HCT116 (cell line): ENCODE data around the gene TMEM131. TPM values are rescaled to one million over a fixed set of nuclear protein-coding genes. Genes with fewer than 3 reads are reported as not detected.

Experiments
- ATAC-seq: fragments of 200-7000 bp; cut with Tn5 transposase; 2 replicates; pipeline ENCODE4 v1.9.1; 2020; ENCODE audit warnings: mild to moderate bottlenecking, moderate library complexity
- BruUV-seq: library from RNA; stranded (reverse); fragments of 400-500 nt; replicated peaks from 2 replicates; lab custom pipeline; 2021; lab: Mats Ljungman, UMichigan
- CTCF ChIA-PET: fragments of 300-600 bp; sonication (Branson Sonifier 250); formaldehyde crosslinking; loops from one replicate; lab custom pipeline; 2021; ENCODE audit warnings: antibody characterized with exemption; lab: Charles Lee
- POLR2A ChIA-PET: fragments of 300-600, 350-600 bp; sonication (Branson Sonifier 250); formaldehyde crosslinking; loops from one replicate; lab custom pipeline; 2021; ENCODE audit warnings: antibody characterized with exemption; lab: Charles Lee
- RAD21 ChIA-PET, 2 experiments: fragments of 300-600 bp; sonication (Branson Sonifier 250); formaldehyde crosslinking; loops; one replicate each; lab custom pipeline; 2023; ENCODE audit warnings: low total read pairs in 2 of 2; ENCODE audit not compliant: uncharacterized antibody in 2 of 2, unreplicated experiment in 2 of 2, low non-redundant PET in 1 of 2; lab: Charles Lee
- DNase-seq: peaks from one replicate; pipeline ENCODE4 v3.0.0-alpha.2; 2010; ENCODE audit warnings: low read depth, low spot score
- H2AFZ ChIP-seq: fragments of 200-600 bp; shearing (Covaris generic), sonication (generic); 2 replicates; pipeline ENCODE4 v1.6.1; 2017; ENCODE audit warnings: low read depth, mixed run types, mixed read lengths, antibody characterized with exemption, low read length; ENCODE audit not compliant: poor library complexity, severe bottlenecking
- H3K27ac ChIP-seq: 2 replicates; pipeline ENCODE4 v1.5.1; 2012; ENCODE audit warnings: low read depth, low read length
- H3K27me3 ChIP-seq: fragments of 200-600 bp; sonication (generic); 2 replicates; pipeline ENCODE4 v1.6.1; 2016; ENCODE audit warnings: mixed run types, low read length, mixed read lengths; ENCODE audit not compliant: insufficient read depth
- H3K36me3 ChIP-seq, 2 experiments: fragments of 200-500 bp in 1 of 2; fragments of 200-600 bp in 1 of 2; sonication (Bioruptor generic) in 1 of 2; sonication (generic) in 1 of 2; 2 replicates each; pipeline versions ENCODE4 v1.5.1 to v1.6.1; 2014 to 2016; ENCODE audit warnings: low read length in 2 of 2, inconsistent platforms in 1 of 2, mixed read lengths in 1 of 2, mixed run types in 1 of 2; ENCODE audit not compliant: insufficient read depth in 2 of 2, control insufficient read depth in 1 of 2
- H3K4me1 ChIP-seq, 2 experiments: fragments of 200-600 bp in 1 of 2; sonication (generic) in 1 of 2; 2 replicates each; pipeline versions ENCODE4 v1.5.1 to v1.6.1; 2012 to 2017; ENCODE audit warnings: low read length in 2 of 2, inconsistent platforms in 1 of 2, mild to moderate bottlenecking in 1 of 2, mixed read lengths in 1 of 2, mixed run types in 1 of 2, moderate library complexity in 1 of 2; ENCODE audit not compliant: insufficient read depth in 2 of 2, control insufficient read depth in 1 of 2
- H3K4me2 ChIP-seq: fragments of 200-600 bp; sonication (generic); 2 replicates; pipeline ENCODE4 v1.6.1; 2017; ENCODE audit warnings: mixed run types, low read length, mixed read lengths
- H3K4me3 ChIP-seq, 2 experiments: fragments of 200-600 bp in 1 of 2; sonication (generic) in 1 of 2; replicated peaks in 1 of 2; 2 replicates each; pipeline ENCODE4 v1.5.1; 2011 to 2016; ENCODE audit warnings: low read length in 2 of 2, control low read depth in 1 of 2, low read depth in 1 of 2, mild to moderate bottlenecking in 1 of 2, mixed read lengths in 1 of 2, mixed run types in 1 of 2
- H3K79me2 ChIP-seq: fragments of 200-600 bp; sonication (generic); 2 replicates; pipeline ENCODE4 v1.6.1; 2017; ENCODE audit warnings: mild to moderate bottlenecking, mixed run types, low read length, moderate library complexity, mixed read lengths; ENCODE audit not compliant: insufficient read depth
- H3K9ac ChIP-seq: fragments of 200-600 bp; sonication (generic); 2 replicates; pipeline ENCODE4 v1.6.1; 2016; ENCODE audit warnings: low read length, mixed read lengths
- H3K9me2 ChIP-seq: fragments of 200-600 bp; sonication (generic), shearing (Covaris generic); 2 replicates; pipeline ENCODE4 v1.6.1; 2017; ENCODE audit warnings: mixed run types, mild to moderate bottlenecking, moderate library complexity; ENCODE audit not compliant: insufficient read depth
- H3K9me3 ChIP-seq, 2 experiments: fragments of 200-500 bp in 1 of 2; fragments of 200-600 bp in 1 of 2; sonication (Bioruptor generic) in 1 of 2; sonication (generic) in 1 of 2; 2 replicates each; pipeline ENCODE4 v1.6.1; 2014 to 2017; ENCODE audit warnings: low read length in 2 of 2, mixed read lengths in 2 of 2, inconsistent platforms in 1 of 2, low read depth in 1 of 2, mild to moderate bottlenecking in 1 of 2, mixed run types in 1 of 2, moderate library complexity in 1 of 2; ENCODE audit not compliant: control insufficient read depth in 1 of 2, insufficient read depth in 1 of 2
- H4K20me1 ChIP-seq: fragments of 200-600 bp; sonication (generic), shearing (Covaris generic); 2 replicates; pipeline ENCODE4 v1.6.1; 2017; ENCODE audit warnings: mixed run types, mild to moderate bottlenecking, moderate library complexity; ENCODE audit not compliant: insufficient read depth
- CBX3 ChIP-seq: IDR thresholded peaks from 2 replicates; pipeline ENCODE4 v1.6.1; 2012; ENCODE audit warnings: low read depth
- EGR1 ChIP-seq: IDR thresholded peaks from 2 replicates; pipeline ENCODE4 v1.6.1; 2012; ENCODE audit warnings: low read depth
- ELF1 ChIP-seq: IDR thresholded peaks from 2 replicates; pipeline ENCODE4 v1.6.1; 2012; ENCODE audit warnings: low read depth, borderline replicate concordance
- EZH2 ChIP-seq: fragments of 200-600 bp; sonication (generic); IDR thresholded peaks from 2 replicates; pipeline ENCODE4 v1.6.1; 2017; ENCODE audit warnings: antibody characterized with exemption, mixed run types
- EZH2phosphoT487 ChIP-seq: fragments of 200-600 bp; IDR thresholded peaks from 2 replicates; pipeline ENCODE4 v1.6.1; 2018; ENCODE audit warnings: antibody characterized with exemption, borderline replicate concordance
- JUND ChIP-seq: IDR thresholded peaks from 2 replicates; pipeline ENCODE4 v1.6.1; 2012
- POLR2A ChIP-seq: IDR thresholded peaks from 2 replicates; pipeline ENCODE4 v1.7.0; 2011; ENCODE audit warnings: borderline replicate concordance; ENCODE audit not compliant: insufficient read depth, insufficient read length; ENCODE audit errors: extremely low read depth
- POLR2AphosphoS5 ChIP-seq: IDR thresholded peaks from 2 replicates; pipeline ENCODE4 v1.6.1; 2011; ENCODE audit warnings: mild to moderate bottlenecking, low read depth, low read length, moderate library complexity
- RAD21 ChIP-seq: IDR thresholded peaks from 2 replicates; pipeline ENCODE4 v1.6.1; 2012; ENCODE audit warnings: low read depth, mild to moderate bottlenecking
- SIN3A ChIP-seq: IDR thresholded peaks from 2 replicates; pipeline ENCODE4 v1.6.1; 2012; ENCODE audit warnings: low read depth
- SP1 ChIP-seq: IDR thresholded peaks from 2 replicates; pipeline ENCODE4 v1.6.1; 2012; ENCODE audit warnings: low read depth
- TCF7L2 ChIP-seq: IDR thresholded peaks from 2 replicates; pipeline ENCODE4 v1.7.0; 2011; ENCODE audit warnings: borderline replicate concordance, inconsistent platforms; ENCODE audit not compliant: insufficient read depth, insufficient read length; ENCODE audit errors: extremely low read depth
- YY1 ChIP-seq: IDR thresholded peaks from 2 replicates; pipeline ENCODE4 v1.6.1; 2011; ENCODE audit warnings: low read length, low read depth, moderate library complexity, mild to moderate bottlenecking; ENCODE audit not compliant: insufficient replicate concordance; ENCODE audit errors: extremely low read depth
- ZFX ChIP-seq: fragments of 450-650 bp; IDR thresholded peaks from 2 replicates; pipeline ENCODE4 v1.6.1; 2017
- ZNF274 ChIP-seq: fragments of 200-500 bp; sonication (Bioruptor generic); IDR thresholded peaks from 2 replicates; pipeline ENCODE4 v1.6.1; 2014; ENCODE audit warnings: mild to moderate bottlenecking, low read depth, low read length, inconsistent platforms
- intact Hi-C: fragments of 100-400 bp; cut with micrococcal nuclease; formaldehyde crosslinking; loops from 2 replicates; pipeline ENCODE4 v1.10.0; 2022
- total RNA-seq: library from RNA; stranded (reverse); gene quantifications from one replicate; pipeline ENCODE4 v1.2.1, GENCODE V29; 2021; ENCODE audit not compliant: unreplicated experiment
- TF ChIP-seq, protein P1 (sequence below): IDR thresholded peaks from 2 replicates; pipeline ENCODE4 v1.6.1; 2012
- TF ChIP-seq, protein P2 (sequence below): IDR thresholded peaks from 2 replicates; pipeline ENCODE4 v1.6.1; 2011; ENCODE audit warnings: mild to moderate bottlenecking, low read length, moderate library complexity; ENCODE audit not compliant: insufficient replicate concordance; ENCODE audit errors: extremely low read depth
- TF ChIP-seq, protein P3 (sequence below): IDR thresholded peaks from 2 replicates; pipeline ENCODE4 v1.6.1; 2012; ENCODE audit warnings: low read depth
- TF ChIP-seq, protein P4 (sequence below), 3 experiments: fragments of 200-600 bp in 1 of 3; sonication (generic) in 1 of 3; IDR thresholded peaks in 2 of 3; conservative IDR thresholded peaks in 1 of 3; 2 replicates each; pipeline ENCODE4 v1.5.1; 2012 to 2017; ENCODE audit warnings: low read depth in 2 of 3, low read length in 2 of 3, antibody characterized with exemption in 1 of 3, borderline replicate concordance in 1 of 3, control low read depth in 1 of 3, mild to moderate bottlenecking in 1 of 3, mixed read lengths in 1 of 3, mixed run types in 1 of 3, moderate library complexity in 1 of 3; ENCODE audit not compliant: insufficient read depth in 1 of 3

The TMEM131 gene
- total RNA-seq, 1 experiment from 2014 or later = 51.5 TPM

DNA sequence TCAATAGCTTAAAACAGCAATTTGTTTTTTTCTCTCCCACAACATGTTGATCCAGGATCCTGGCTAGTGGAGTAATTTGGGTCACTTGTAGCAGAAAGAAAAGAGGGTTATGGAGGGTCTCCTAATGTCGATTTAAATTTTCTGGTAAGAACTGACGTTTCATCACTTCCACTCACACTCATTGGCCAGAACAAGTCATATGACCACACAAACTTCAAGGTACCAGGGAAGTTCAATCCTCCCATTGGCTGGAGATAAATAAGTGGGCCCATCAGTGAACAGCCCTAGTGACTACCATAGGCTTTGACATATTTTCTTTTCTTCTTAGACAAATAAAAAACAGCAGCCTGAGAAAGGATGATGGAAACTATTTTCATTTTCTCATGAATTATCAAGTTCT lies 8.3 kb upstream of the TMEM131 start:
- Histone ChIP-seq H3K27me3 (no peaks in the 10 kb centered on the region), H3K9me2 (no peaks in the 10 kb centered on the region), H3K27ac (no peak overlapping the region)
- ATAC-seq (no peak), DNase-seq (no peak)
- ChIA-PET POLR2A (no interaction called here), RAD21 (no interaction called here)
- intact Hi-C loops = no loop called here
- TF ChIP-seq JUND (no peak), POLR2AphosphoS5 (no peak), EZH2 (no peak), RAD21 (no peak), EZH2phosphoT487 (no peak), POLR2A (no peak), ELF1 (no peak), SP1 (no peak), TCF7L2 (no peak), CBX3 (no peak), ZNF274 (no peak), ZFX (no peak), YY1 (no peak), SIN3A (no peak), EGR1 (no peak)
- TF ChIP-seq, protein P1, sequence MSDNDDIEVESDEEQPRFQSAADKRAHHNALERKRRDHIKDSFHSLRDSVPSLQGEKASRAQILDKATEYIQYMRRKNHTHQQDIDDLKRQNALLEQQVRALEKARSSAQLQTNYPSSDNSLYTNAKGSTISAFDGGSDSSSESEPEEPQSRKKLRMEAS = no peak
- TF ChIP-seq, protein P2, sequence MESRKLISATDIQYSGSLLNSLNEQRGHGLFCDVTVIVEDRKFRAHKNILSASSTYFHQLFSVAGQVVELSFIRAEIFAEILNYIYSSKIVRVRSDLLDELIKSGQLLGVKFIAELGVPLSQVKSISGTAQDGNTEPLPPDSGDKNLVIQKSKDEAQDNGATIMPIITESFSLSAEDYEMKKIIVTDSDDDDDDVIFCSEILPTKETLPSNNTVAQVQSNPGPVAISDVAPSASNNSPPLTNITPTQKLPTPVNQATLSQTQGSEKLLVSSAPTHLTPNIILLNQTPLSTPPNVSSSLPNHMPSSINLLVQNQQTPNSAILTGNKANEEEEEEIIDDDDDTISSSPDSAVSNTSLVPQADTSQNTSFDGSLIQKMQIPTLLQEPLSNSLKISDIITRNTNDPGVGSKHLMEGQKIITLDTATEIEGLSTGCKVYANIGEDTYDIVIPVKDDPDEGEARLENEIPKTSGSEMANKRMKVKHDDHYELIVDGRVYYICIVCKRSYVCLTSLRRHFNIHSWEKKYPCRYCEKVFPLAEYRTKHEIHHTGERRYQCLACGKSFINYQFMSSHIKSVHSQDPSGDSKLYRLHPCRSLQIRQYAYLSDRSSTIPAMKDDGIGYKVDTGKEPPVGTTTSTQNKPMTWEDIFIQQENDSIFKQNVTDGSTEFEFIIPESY = no peak
- TF ChIP-seq, protein P3, sequence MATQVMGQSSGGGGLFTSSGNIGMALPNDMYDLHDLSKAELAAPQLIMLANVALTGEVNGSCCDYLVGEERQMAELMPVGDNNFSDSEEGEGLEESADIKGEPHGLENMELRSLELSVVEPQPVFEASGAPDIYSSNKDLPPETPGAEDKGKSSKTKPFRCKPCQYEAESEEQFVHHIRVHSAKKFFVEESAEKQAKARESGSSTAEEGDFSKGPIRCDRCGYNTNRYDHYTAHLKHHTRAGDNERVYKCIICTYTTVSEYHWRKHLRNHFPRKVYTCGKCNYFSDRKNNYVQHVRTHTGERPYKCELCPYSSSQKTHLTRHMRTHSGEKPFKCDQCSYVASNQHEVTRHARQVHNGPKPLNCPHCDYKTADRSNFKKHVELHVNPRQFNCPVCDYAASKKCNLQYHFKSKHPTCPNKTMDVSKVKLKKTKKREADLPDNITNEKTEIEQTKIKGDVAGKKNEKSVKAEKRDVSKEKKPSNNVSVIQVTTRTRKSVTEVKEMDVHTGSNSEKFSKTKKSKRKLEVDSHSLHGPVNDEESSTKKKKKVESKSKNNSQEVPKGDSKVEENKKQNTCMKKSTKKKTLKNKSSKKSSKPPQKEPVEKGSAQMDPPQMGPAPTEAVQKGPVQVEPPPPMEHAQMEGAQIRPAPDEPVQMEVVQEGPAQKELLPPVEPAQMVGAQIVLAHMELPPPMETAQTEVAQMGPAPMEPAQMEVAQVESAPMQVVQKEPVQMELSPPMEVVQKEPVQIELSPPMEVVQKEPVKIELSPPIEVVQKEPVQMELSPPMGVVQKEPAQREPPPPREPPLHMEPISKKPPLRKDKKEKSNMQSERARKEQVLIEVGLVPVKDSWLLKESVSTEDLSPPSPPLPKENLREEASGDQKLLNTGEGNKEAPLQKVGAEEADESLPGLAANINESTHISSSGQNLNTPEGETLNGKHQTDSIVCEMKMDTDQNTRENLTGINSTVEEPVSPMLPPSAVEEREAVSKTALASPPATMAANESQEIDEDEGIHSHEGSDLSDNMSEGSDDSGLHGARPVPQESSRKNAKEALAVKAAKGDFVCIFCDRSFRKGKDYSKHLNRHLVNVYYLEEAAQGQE = no peak
- TF ChIP-seq, protein P4, sequence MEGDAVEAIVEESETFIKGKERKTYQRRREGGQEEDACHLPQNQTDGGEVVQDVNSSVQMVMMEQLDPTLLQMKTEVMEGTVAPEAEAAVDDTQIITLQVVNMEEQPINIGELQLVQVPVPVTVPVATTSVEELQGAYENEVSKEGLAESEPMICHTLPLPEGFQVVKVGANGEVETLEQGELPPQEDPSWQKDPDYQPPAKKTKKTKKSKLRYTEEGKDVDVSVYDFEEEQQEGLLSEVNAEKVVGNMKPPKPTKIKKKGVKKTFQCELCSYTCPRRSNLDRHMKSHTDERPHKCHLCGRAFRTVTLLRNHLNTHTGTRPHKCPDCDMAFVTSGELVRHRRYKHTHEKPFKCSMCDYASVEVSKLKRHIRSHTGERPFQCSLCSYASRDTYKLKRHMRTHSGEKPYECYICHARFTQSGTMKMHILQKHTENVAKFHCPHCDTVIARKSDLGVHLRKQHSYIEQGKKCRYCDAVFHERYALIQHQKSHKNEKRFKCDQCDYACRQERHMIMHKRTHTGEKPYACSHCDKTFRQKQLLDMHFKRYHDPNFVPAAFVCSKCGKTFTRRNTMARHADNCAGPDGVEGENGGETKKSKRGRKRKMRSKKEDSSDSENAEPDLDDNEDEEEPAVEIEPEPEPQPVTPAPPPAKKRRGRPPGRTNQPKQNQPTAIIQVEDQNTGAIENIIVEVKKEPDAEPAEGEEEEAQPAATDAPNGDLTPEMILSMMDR (IDR thresholded peaks at IDR 0.05 in 2 of 3, conservative IDR thresholded peaks at IDR 0.05 in 1 of 3; ENCODE audit: borderline replicate concordance in 1 of 3, insufficient read depth in 1 of 3, low read depth in 2 of 3, low read length in 2 of 3) = no peak
- TF ChIP-seq, all 23 proteins: peak for 0
- no TSS peak for BruUV-seq
- H2AFZ ChIP-seq = no peak overlapping the region
- no peaks in the 10 kb centered on the region for H3K4me1 ChIP-seq
- no peak overlapping the region for H3K9ac ChIP-seq
- H3K4me2 ChIP-seq = no peak overlapping the region
- H3K36me3 ChIP-seq = no peaks in the 10 kb centered on the region
- no peak overlapping the region for H3K4me3 ChIP-seq
- H4K20me1 ChIP-seq = no peaks in the 10 kb centered on the region
- CTCF ChIA-PET = no interaction called here
- H3K9me3 ChIP-seq = no peaks in the 10 kb centered on the region
- no peaks in the 10 kb centered on the region for H3K79me2 ChIP-seq
